PC-3 (cell line): Measurements from ENCODE around the gene AAR2. TPM values are rescaled to one million over a fixed set of nuclear protein-coding genes. Genes with fewer than 3 reads are reported as not detected.

Source experiments
- ATAC-seq: fragments of 200-7000 bp; cut with Tn5 transposase; 2 replicates; pipeline ENCODE4 v1.9.1; 2020; ENCODE audit warnings: mild to moderate bottlenecking, moderate library complexity
- BruUV-seq: library from RNA; stranded (reverse); fragments of 400-500 nt; replicated peaks from 2 replicates; lab custom pipeline; 2021; lab: Mats Ljungman, UMichigan
- CTCF ChIA-PET: fragments of 300-600 bp; sonication (Branson Sonifier 250); formaldehyde crosslinking; loops from one replicate; lab custom pipeline; 2022; ENCODE audit warnings: antibody characterized with exemption; lab: Charles Lee
- POLR2A ChIA-PET: fragments of 300-600 bp; sonication (Branson Sonifier 250); formaldehyde crosslinking; loops from one replicate; lab custom pipeline; 2022; ENCODE audit warnings: antibody characterized with exemption; ENCODE audit not compliant: unreplicated experiment; lab: Charles Lee
- DNase-seq: peaks from one replicate; pipeline ENCODE4 v3.0.0-alpha.2; 2015
- H2AFZ ChIP-seq: fragments of 300-600 bp; sonication (generic); 2 replicates; pipeline ENCODE4 v1.6.0; 2016; ENCODE audit warnings: antibody characterized with exemption, low read length
- H3F3A ChIP-seq: fragments of 300-600 bp; sonication (generic); one replicate; pipeline ENCODE4 v1.6.0; 2017; ENCODE audit warnings: antibody characterized with exemption, low read length, control low read depth, mild to moderate bottlenecking; ENCODE audit not compliant: unreplicated experiment
- H3K27ac ChIP-seq: fragments of 300-600 bp; sonication (generic); 2 replicates; pipeline ENCODE4 v1.5.1; 2016; ENCODE audit warnings: mild to moderate bottlenecking, low read length
- H3K27me3 ChIP-seq: fragments of 300-600 bp; sonication (generic); 2 replicates; pipeline ENCODE4 v1.6.1; 2016; ENCODE audit warnings: low read length, mixed read lengths
- H3K36me3 ChIP-seq: fragments of 300-600 bp; sonication (generic); 2 replicates; pipeline ENCODE4 v1.6.1; 2016; ENCODE audit warnings: low read depth, mixed run types, low read length, mixed read lengths
- H3K4me1 ChIP-seq: fragments of 300-600 bp; sonication (generic); 2 replicates; pipeline ENCODE4 v1.5.1; 2016; ENCODE audit warnings: low read length; ENCODE audit not compliant: insufficient read depth
- H3K4me2 ChIP-seq: fragments of 300-600 bp; sonication (generic); 2 replicates; pipeline ENCODE4 v1.6.0; 2016; ENCODE audit warnings: low read length
- H3K4me3 ChIP-seq: fragments of 300-600 bp; sonication (generic); 2 replicates; pipeline ENCODE4 v1.5.1; 2016; ENCODE audit warnings: mild to moderate bottlenecking, low read length, mixed read lengths
- H3K79me2 ChIP-seq: fragments of 300-600 bp; sonication (generic); 2 replicates; pipeline ENCODE4 v1.6.1; 2017; ENCODE audit warnings: low read length, mixed read lengths
- H3K9ac ChIP-seq: fragments of 300-600 bp; sonication (generic); 2 replicates; pipeline ENCODE4 v1.6.0; 2016; ENCODE audit warnings: mild to moderate bottlenecking, low read length
- H3K9me2 ChIP-seq: fragments of 300-600 bp; sonication (generic); replicated peaks from 2 replicates; pipeline ENCODE4 v1.6.1; 2016; ENCODE audit warnings: mixed run types, low read length, mixed read lengths
- H3K9me3 ChIP-seq: fragments of 300-600 bp; sonication (generic); 2 replicates; pipeline ENCODE4 v1.6.1; 2016; ENCODE audit warnings: low read length, mixed read lengths
- H4K20me1 ChIP-seq: fragments of 300-600 bp; sonication (generic); 2 replicates; pipeline ENCODE4 v1.6.1; 2016; ENCODE audit warnings: low read length, mixed read lengths
- EZH2 ChIP-seq: fragments of 300-600 bp; sonication (generic); IDR thresholded peaks from one replicate; pipeline ENCODE4 v1.6.1; 2017; ENCODE audit warnings: antibody characterized with exemption, mild to moderate bottlenecking, low read length; ENCODE audit not compliant: unreplicated experiment
- EZH2phosphoT487 ChIP-seq: fragments of 300-600 bp; sonication (generic); IDR thresholded peaks from 2 replicates; pipeline ENCODE4 v1.6.1; 2018; ENCODE audit warnings: mild to moderate bottlenecking, antibody characterized with exemption, low read length, borderline replicate concordance
- intact Hi-C: fragments of 100-400 bp; cut with micrococcal nuclease; formaldehyde crosslinking; loops from 2 replicates; pipeline ENCODE4 v1.9.0; 2023
- total RNA-seq: library from RNA; depleted of rRNA; stranded (reverse); fragments of >200 nt; gene quantifications from 2 replicates; pipeline ENCODE4 v1.2.3, GENCODE V29; 2014
- TF ChIP-seq, protein P1 (sequence below): fragments of 300-600 bp; sonication (generic); conservative IDR thresholded peaks from 2 replicates; pipeline ENCODE4 v1.5.1; 2017; ENCODE audit warnings: antibody characterized with exemption, low read depth, mild to moderate bottlenecking, low read length

AAR2 gene
- total RNA-seq, 1 experiment from 2014 or later: 41.1 TPM

DNA sequence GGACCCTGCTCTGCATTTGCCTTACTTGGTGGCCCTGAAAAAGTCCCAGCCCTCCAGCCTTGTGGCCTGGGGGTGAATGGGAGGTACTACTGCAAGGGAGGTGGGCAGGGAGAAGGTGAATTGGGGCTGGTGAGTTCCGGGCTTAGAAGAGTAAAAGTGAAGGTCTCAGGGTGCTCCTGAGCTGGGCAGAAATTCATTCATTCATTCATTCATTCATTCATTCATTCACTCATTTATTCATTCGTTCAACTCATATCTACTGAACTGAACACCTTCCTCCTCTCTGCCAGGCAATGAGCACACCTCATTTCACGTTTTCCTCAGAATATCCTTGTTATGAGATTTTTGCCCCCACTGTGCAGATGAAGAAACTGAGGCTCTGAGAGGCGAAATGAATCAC, 63.2 kb downstream of the AAR2 start:
- H3K27me3 ChIP-seq: peaks cover 80% of the 10 kb centered on the region
- H3F3A ChIP-seq: no peaks in the 10 kb centered on the region
- no peak overlapping the region for H2AFZ ChIP-seq
- H3K36me3 ChIP-seq: no peaks in the 10 kb centered on the region
- H3K27ac ChIP-seq: no peak overlapping the region
- no TSS peak for BruUV-seq
- no peaks in the 10 kb centered on the region for H4K20me1 ChIP-seq
- CTCF ChIA-PET: no interaction called here
- no peaks in the 10 kb centered on the region for H3K9me3 ChIP-seq
- no peaks in the 10 kb centered on the region for H3K9me2 ChIP-seq
- H3K79me2 ChIP-seq: no peaks in the 10 kb centered on the region
- no peak overlapping the region for H3K4me2 ChIP-seq
- TF ChIP-seq EZH2phosphoT487: no peak
- no peak for ATAC-seq
- H3K4me3 ChIP-seq: no peak overlapping the region
- no peak for DNase-seq
- no peak overlapping the region for H3K9ac ChIP-seq
- no peaks in the 10 kb centered on the region for H3K4me1 ChIP-seq
- intact Hi-C loops: no loop called here
- POLR2A ChIA-PET: no interaction called here

DNA sequence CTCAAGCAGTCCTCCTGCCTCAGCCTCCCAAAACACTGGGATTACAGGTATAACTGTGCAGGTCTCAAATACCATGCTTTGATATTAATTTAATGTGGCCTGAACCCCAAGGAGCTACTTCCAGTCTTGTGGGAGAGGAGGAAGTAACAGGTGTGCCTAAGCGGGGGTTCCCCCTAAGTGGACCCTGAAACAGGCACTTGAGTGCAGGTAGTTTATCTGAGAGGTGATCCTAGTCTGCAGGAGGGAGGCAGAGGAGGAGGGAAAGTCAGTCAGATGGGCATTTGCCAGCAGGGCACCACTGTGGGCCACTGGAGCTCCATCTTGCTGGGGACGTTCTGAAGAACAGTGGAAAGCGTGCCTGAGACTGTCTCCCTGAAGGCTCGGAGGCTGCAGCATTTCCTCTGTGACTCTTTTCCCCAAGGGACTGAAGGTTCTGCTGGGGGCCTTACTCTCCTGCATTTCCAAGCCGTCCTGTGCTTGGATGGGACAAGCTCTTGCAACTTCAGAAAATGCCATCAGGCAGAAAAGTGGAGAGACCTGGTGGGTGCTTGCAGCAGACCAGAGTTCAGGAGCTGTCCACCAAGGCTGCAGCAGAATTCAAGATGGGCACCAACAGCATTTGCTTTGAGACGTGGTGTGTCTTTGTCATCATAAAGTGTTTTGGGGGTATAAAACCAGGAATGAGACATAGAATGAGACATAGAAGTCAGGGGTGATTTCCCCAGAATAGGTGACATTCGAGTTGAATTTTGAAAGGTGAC, 65.3 kb downstream of the AAR2 start:
- H3K36me3 ChIP-seq: no peaks in the 10 kb centered on the region
- H3K4me3 ChIP-seq: no peak overlapping the region
- ATAC-seq (no peak), DNase-seq (no peak)
- H3K9me2 ChIP-seq: no peaks in the 10 kb centered on the region
- H3K79me2 ChIP-seq: no peaks in the 10 kb centered on the region
- H3K4me2 ChIP-seq: no peak overlapping the region
- no peaks in the 10 kb centered on the region for H3F3A ChIP-seq
- no peak overlapping the region for H3K9ac ChIP-seq
- H3K4me1 ChIP-seq: no peaks in the 10 kb centered on the region
- ChIA-PET POLR2A (no interaction called here), CTCF (no interaction called here)
- BruUV-seq: no TSS peak
- H3K27me3 ChIP-seq: peaks cover 83% of the 10 kb centered on the region
- no peak for TF ChIP-seq EZH2phosphoT487
- TF ChIP-seq, protein P1, sequence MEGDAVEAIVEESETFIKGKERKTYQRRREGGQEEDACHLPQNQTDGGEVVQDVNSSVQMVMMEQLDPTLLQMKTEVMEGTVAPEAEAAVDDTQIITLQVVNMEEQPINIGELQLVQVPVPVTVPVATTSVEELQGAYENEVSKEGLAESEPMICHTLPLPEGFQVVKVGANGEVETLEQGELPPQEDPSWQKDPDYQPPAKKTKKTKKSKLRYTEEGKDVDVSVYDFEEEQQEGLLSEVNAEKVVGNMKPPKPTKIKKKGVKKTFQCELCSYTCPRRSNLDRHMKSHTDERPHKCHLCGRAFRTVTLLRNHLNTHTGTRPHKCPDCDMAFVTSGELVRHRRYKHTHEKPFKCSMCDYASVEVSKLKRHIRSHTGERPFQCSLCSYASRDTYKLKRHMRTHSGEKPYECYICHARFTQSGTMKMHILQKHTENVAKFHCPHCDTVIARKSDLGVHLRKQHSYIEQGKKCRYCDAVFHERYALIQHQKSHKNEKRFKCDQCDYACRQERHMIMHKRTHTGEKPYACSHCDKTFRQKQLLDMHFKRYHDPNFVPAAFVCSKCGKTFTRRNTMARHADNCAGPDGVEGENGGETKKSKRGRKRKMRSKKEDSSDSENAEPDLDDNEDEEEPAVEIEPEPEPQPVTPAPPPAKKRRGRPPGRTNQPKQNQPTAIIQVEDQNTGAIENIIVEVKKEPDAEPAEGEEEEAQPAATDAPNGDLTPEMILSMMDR: no peak
- no peak for TF ChIP-seq EZH2
- H4K20me1 ChIP-seq: no peaks in the 10 kb centered on the region
- H3K27ac ChIP-seq: no peak overlapping the region
- H3K9me3 ChIP-seq: no peaks in the 10 kb centered on the region
- intact Hi-C loops: no loop called here
- no peak overlapping the region for H2AFZ ChIP-seq

DNA sequence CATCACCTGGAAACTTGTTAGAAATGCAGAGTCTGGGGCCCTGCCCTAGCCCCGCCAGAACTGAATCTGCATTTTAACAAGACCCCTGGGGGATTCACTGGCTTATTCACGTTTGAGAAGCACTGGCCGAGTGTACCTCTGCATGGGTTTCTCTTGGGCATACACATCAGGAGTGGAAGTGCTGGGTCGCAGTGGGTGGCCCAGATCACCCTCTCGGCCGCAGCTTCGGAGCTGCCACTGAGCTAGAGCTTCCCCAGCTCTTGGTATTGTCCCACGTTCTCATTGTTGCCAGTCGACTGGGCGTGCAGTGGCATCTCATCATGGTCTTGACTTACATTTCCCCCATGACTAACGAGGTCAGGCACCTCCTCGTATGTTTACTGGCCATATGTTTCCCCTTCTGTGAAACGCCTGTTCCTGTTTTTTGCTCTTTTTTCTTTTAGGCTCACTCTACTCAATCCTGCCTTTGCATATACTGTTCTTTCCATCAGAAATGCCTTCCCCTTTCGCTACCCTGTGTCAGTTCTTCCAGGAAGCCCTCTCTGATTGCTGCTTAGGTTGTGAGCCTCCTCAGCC, 66.8 kb downstream of the AAR2 start:
- BruUV-seq: no TSS peak
- TF ChIP-seq EZH2phosphoT487 (no peak), EZH2 (no peak)
- TF ChIP-seq, protein P1: no peak
- H3K4me1 ChIP-seq: no peaks in the 10 kb centered on the region
- no peaks in the 10 kb centered on the region for H3K9me3 ChIP-seq
- no peak for ATAC-seq
- POLR2A ChIA-PET: no interaction called here
- H2AFZ ChIP-seq: no peak overlapping the region
- H4K20me1 ChIP-seq: no peaks in the 10 kb centered on the region
- no peaks in the 10 kb centered on the region for H3F3A ChIP-seq
- intact Hi-C loops: no loop called here
- H3K79me2 ChIP-seq: no peaks in the 10 kb centered on the region
- no peak overlapping the region for H3K27ac ChIP-seq
- no peak overlapping the region for H3K4me3 ChIP-seq
- H3K9ac ChIP-seq: no peak overlapping the region
- H3K27me3 ChIP-seq: peaks cover 82% of the 10 kb centered on the region
- no peaks in the 10 kb centered on the region for H3K9me2 ChIP-seq
- no peak for DNase-seq
- CTCF ChIA-PET: no interaction called here
- no peak overlapping the region for H3K4me2 ChIP-seq
- H3K36me3 ChIP-seq: no peaks in the 10 kb centered on the region
